Epithelial cell of proximal tubule (primary cell): ENCODE measurements around the gene OSBPL2. TPM values are rescaled to one million over a fixed set of nuclear protein-coding genes. Genes with fewer than 3 reads are reported as not detected.

Experiments used
- DNase-seq: peaks from one replicate; pipeline ENCODE4 v3.0.0-alpha.2; 2011; ENCODE audit warnings: low read depth
- H3K4me3 ChIP-seq: 2 replicates; pipeline ENCODE4 v1.5.1; 2011; ENCODE audit warnings: low read depth, mild to moderate bottlenecking, low read length
- CTCF ChIP-seq: conservative IDR thresholded peaks from 2 replicates; pipeline ENCODE4 v1.5.1; 2012; ENCODE audit warnings: low read depth, mild to moderate bottlenecking, low read length
- total RNA-seq: library from RNA; depleted of rRNA; stranded (reverse); fragments of >200 nt; gene quantifications from 2 replicates; pipeline ENCODE4 v1.2.3, GENCODE V29; 2015

The OSBPL2 gene
- total RNA-seq, 1 donor from 2014 or later, result 20.6 TPM

GRCh38 chr20:62321975-62322374, 83.7 kb downstream of the OSBPL2 start:
- H3K4me3 ChIP-seq, result no peak overlapping the region
- TF ChIP-seq CTCF, result no peak
- no peak for DNase-seq

DNA sequence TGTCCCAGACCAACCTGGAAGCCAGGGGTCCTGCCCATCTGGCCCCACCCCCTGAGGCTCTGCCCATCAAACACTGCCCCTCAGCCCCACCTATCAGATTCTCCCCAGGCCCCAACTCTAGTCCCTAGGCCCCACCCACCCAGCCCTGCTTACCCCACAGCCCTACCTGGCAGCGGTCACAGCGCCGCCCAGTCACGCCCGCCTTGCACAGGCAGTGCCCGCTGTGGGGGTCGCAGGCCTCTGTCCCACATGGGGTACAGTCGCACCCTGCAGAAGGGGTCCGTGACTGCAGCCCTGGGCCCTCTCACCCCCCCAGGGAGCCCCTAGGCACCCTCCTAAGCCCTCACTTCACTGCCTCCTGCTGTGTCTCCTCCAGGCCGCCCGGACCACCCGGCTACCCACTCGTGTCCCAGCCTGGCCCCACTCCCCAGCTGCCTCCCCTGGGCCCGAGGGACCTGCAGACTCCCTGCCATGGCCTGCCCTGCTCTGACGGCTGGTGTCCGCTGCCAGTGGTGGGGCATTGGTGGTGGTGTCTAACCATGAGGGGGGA, 84.2 kb downstream of the OSBPL2 start:
- no peak overlapping the region for H3K4me3 ChIP-seq
- DNase-seq, result no peak
- TF ChIP-seq CTCF, result no peak

- no peak for DNase-seq
- no peak overlapping the region for H3K4me3 ChIP-seq
- no peak for TF ChIP-seq CTCF
These were observed 85.0 kb downstream of the OSBPL2 start for GRCh38 chr20:62323146-62323979.

DNA sequence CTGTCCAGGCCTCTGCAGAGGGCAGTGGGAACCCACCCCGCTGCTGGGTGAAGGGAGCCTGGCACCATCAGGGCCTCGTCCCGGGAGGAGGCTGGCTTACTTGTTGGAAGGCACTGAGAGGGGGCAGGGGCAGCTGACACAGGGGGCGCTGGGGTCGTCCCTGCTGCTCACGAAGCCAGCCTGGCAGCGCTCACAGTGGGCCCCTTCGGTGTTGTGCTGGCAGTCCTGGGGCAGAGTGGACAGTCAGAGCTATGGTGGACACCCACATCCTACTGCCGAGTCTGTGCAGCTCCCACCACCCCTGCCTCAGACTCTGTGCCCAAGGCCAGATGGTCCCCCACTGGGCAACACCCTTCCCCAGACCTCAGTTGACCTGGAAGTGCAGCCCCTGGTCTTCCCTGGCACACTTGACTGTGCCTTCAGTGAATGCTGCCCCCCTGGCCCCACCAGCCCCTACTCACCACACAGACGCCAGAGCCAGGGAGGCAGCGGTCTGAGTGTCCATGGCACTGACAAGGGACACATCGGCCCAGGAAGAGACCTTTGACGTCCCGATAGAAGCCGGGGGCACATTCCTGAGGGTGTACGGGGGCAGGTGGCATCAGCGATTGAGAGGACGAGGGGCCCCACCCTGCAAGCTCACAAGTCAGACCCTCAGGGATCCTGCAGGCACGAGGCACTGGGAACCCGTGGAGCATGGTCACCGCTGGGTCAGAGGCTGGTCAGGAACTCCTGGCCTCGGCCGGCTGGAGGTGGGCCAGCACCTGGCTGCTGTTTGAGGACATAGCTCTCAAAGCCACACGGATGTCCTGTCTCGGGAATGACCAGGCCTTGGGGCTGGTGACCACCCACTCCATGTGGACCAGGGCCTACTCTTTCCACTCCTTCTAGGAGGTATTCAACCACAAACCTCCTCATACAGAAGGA, 85.9 kb downstream of the OSBPL2 start:
- no peak for DNase-seq
- no peak for TF ChIP-seq CTCF
- H3K4me3 ChIP-seq, result no peak overlapping the region

GRCh38 chr20:62325172-62325905, 87.0 kb downstream of the OSBPL2 start:
- no peak overlapping the region for H3K4me3 ChIP-seq
- no peak for TF ChIP-seq CTCF
- no peak for DNase-seq

DNA sequence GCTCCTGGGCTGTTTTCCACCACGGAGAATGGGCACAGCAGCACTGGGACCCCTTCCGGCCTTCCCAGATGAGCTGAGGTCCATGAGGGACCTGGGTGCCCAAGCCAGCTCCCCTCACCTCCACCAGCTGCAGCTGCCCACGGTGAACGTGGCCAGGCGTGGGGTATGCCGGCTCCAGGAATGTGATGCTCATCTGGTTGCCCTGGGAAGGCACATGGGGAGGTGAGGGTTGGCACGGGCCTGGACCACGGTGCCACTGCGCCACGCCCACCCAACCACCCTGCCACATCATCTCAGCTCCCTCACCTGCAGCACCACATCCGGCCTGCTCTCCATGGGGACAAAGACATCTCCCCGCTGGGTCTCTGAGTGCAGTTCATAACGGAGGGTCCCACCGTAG, 88.2 kb downstream of the OSBPL2 start:
- no peak for DNase-seq
- TF ChIP-seq CTCF, result no peak
- H3K4me3 ChIP-seq, result no peak overlapping the region
